ENCODE data around the gene SCGB2B2. TPM values are rescaled to one million over a fixed set of nuclear protein-coding genes. Genes with fewer than 3 reads are reported as not detected.
A peak's percentile ranks its signal among the peaks of the same experiment; 100 is the strongest.
"Not testable (repeated sequence)": the region's sequence is repeated elsewhere in the genome, so short reads cannot be mapped to it uniquely, and the experiment has no call there.

Gene SCGB2B2
- total and polyA plus RNA-seq, 8 donors, result 0.42 to 2.1 (median 0.85) TPM

DNA sequence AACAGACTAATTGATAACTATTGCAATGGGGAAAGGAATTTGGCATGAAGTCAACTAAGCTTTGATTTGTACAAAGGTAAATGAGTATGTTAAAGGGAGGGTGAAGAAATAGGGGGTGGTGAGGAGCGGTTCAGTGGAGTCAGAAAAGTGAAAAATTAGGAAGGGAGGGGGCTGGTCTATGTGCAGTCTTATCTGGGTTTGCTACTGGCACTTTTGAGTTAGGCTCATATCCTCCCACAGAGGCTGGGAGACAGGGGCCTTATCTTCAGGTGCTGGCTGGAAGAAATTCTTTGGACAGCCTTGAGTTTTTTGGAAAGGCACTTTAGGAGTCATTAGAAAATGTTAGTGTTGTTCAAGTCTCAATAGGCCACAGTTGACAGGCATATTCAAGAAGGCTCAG, 11.6 kb upstream of the SCGB2B2 start:
- FAIRE-seq (no peak), ATAC-seq (peak; percentile 23 to 59 (median 43))

GRCh38 chr19:34687348-34687747, 10.4 kb upstream of the SCGB2B2 start:
- TF ChIP-seq, protein P1, sequence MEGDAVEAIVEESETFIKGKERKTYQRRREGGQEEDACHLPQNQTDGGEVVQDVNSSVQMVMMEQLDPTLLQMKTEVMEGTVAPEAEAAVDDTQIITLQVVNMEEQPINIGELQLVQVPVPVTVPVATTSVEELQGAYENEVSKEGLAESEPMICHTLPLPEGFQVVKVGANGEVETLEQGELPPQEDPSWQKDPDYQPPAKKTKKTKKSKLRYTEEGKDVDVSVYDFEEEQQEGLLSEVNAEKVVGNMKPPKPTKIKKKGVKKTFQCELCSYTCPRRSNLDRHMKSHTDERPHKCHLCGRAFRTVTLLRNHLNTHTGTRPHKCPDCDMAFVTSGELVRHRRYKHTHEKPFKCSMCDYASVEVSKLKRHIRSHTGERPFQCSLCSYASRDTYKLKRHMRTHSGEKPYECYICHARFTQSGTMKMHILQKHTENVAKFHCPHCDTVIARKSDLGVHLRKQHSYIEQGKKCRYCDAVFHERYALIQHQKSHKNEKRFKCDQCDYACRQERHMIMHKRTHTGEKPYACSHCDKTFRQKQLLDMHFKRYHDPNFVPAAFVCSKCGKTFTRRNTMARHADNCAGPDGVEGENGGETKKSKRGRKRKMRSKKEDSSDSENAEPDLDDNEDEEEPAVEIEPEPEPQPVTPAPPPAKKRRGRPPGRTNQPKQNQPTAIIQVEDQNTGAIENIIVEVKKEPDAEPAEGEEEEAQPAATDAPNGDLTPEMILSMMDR (IDR thresholded peaks at IDR 0.05), result no peak
- 35 to 42% methylated on average over 2 of the region's 2 CpGs for WGBS, 2 donors
- H3K27ac ChIP-seq, result no peak overlapping the region
- DNase-seq (peak in 1 of 6 donors; percentile 63), ATAC-seq (peak; percentile 69 to 82 (median 74)), FAIRE-seq (no peak)
- no peak overlapping the region for H3K4me3 ChIP-seq
- intact Hi-C loops (cut with DNase I), result no loop called here
- no peaks in the 10 kb centered on the region for H3K9me3 ChIP-seq
- peaks cover 4 to 7% (median 7%) of the 10 kb centered on the region in 3 donors for H3K4me1 ChIP-seq
- peaks cover 3 to 24% (median 10%) of the 10 kb centered on the region in 3 donors for H3K36me3 ChIP-seq
- H3K27me3 ChIP-seq, result no peaks in the 10 kb centered on the region

More for the DNA sequence above, 11.6 kb upstream of the SCGB2B2 start:
- DNase-seq, result no peak
- Histone ChIP-seq H3K4me3 (no peak overlapping the region), H3K36me3 (peaks cover under 1 to 14% (median 3%) of the 10 kb centered on the region in 3 donors), H3K27ac (no peak overlapping the region), H3K27me3 (no peaks in the 10 kb centered on the region), H3K4me1 (peaks cover 7 to 12% (median 11%) of the 10 kb centered on the region in 3 donors), H3K9me3 (no peaks in the 10 kb centered on the region)
- intact Hi-C loops (cut with DNase I), result no loop called here
- 0 to 10% methylated on average over 1 of the region's 1 CpG for WGBS, 2 donors
- TF ChIP-seq, protein P1 (IDR thresholded peaks at IDR 0.05), result no peak

DNA sequence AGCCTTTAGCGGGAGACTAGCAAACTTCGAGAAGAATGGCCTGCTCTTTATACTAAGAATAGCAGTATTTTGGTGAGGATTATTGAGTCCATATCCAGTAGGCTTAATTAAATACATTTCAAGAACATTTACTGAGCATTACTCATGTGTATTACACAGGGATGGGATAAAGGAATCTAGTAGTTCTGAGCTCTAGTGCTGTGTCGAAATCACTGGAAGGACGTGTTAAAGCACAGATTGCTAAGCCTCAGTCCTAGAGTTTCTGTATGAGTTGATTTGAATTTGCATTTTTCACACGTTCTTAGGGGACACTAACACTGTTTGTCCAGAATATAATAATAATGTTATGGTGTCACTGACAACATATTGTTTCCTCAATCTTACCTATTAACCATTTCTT, 9.5 kb upstream of the SCGB2B2 start:
- Histone ChIP-seq H3K9me3 (no peaks in the 10 kb centered on the region), H3K4me1 (peaks cover 4 to 7% (median 7%) of the 10 kb centered on the region in 3 donors), H3K27me3 (no peaks in the 10 kb centered on the region), H3K36me3 (peaks cover 3 to 28% (median 16%) of the 10 kb centered on the region in 3 donors), H3K4me3 (no peak overlapping the region), H3K27ac (no peak overlapping the region)
- intact Hi-C loops (cut with DNase I), result no loop called here
- DNase-seq (no peak), FAIRE-seq (no peak), ATAC-seq (no peak)
- WGBS, 2 donors, result 87 to 94% methylated on average over 5 of the region's 5 CpGs
- TF ChIP-seq, protein P1 (IDR thresholded peaks at IDR 0.05), result no peak

DNA sequence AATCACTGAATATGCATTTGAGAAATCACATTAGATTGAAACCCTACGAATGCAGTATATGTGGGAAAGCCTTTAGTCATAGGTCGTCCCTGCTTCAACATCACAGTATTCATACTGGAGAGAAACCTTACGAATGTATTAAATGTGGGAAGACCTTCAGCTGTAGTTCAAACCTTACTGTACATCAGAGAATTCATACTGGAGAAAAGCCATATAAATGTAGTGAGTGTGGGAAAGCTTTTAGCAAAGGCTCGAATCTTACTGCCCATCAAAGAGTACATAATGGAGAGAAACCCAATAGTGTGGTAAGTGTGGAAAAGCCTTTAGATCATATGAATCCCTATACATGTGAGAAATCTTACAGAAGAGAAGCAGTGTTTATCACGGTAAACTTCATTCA, 8.3 kb upstream of the SCGB2B2 start:
- WGBS, 2 donors, result 76 to 86% methylated on average over 5 of the region's 5 CpGs
- DNase-seq; H3K27me3 ChIP-seq; H3K4me3 ChIP-seq; H3K27ac ChIP-seq; H3K9me3 ChIP-seq; intact Hi-C loops (cut with DNase I); ATAC-seq; H3K4me1 ChIP-seq; FAIRE-seq: not testable (repeated sequence)
- peaks cover 3 to 37% (median 24%) of the 10 kb centered on the region in 3 donors for H3K36me3 ChIP-seq

DNA sequence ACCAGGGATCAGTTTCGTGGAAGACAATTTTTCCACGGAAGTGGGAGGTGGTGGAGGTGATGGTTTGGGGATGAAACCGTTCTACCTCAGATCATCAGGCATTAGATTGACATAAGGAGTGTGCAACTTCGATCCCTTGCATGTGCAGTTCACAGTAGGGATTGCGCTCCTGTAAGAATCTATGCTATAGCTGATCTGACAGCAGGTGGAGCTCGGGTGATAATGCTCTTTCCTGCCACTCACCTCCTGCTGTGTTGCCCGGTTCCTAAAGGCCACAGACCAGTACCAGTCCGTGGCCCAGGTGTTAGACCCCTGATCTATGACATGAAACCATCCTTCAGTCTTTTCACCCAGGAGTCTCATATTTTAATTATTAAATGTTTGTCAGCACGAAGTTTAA, 4.5 kb upstream of the SCGB2B2 start:
- Histone ChIP-seq H3K4me1 (peaks cover 0 to 9% (median under 1%) of the 10 kb centered on the region in 3 donors), H3K9me3 (no peaks in the 10 kb centered on the region), H3K27me3 (no peaks in the 10 kb centered on the region), H3K27ac (no peak overlapping the region), H3K36me3 (peaks cover 3 to 37% (median 24%) of the 10 kb centered on the region in 3 donors), H3K4me3 (no peak overlapping the region)
- DNase-seq (no peak), ATAC-seq (no peak), FAIRE-seq (no peak)
- intact Hi-C loops (cut with DNase I), result no loop called here
- WGBS, 2 donors, result 98 to 99% methylated on average over 9 of the region's 9 CpGs
- TF ChIP-seq, protein P1 (IDR thresholded peaks at IDR 0.05), result no peak

Data from pancreas (tissue), 10 donors.